Astrocyte (in vitro differentiated cells and primary cell): Measurements from ENCODE around the gene DNAJC24. TPM values are rescaled to one million over a fixed set of nuclear protein-coding genes. Genes with fewer than 3 reads are reported as not detected.

ENCODE experiments used
- DNase-seq: peaks from one replicate; pipeline ENCODE4 v3.0.0-alpha.2; 2010; ENCODE audit warnings: low read depth
- FAIRE-seq: peaks from 2 replicates; lab custom pipeline; 2011; peaks lifted over from hg19 to GRCh38; lab: Jason Lieb, UNC
- H2AFZ ChIP-seq: 2 replicates; pipeline ENCODE4 v1.6.0; 2012; ENCODE audit warnings: low read depth, low read length, inconsistent platforms
- H3K27ac ChIP-seq: 2 replicates; pipeline ENCODE4 v1.5.1; 2011; ENCODE audit warnings: low read depth, low read length, inconsistent platforms
- H3K27me3 ChIP-seq: 2 replicates; pipeline ENCODE4 v1.6.0; 2011; ENCODE audit warnings: low read length, inconsistent platforms; ENCODE audit not compliant: insufficient read depth
- H3K36me3 ChIP-seq: 2 replicates; pipeline ENCODE4 v1.5.1; 2011; ENCODE audit warnings: low read length, inconsistent platforms; ENCODE audit not compliant: insufficient read depth
- H3K4me1 ChIP-seq: 2 replicates; pipeline ENCODE4 v1.5.1; 2011; ENCODE audit warnings: low read length, inconsistent platforms; ENCODE audit not compliant: insufficient read depth
- H3K4me2 ChIP-seq: 2 replicates; pipeline ENCODE4 v1.6.0; 2012; ENCODE audit warnings: low read length, inconsistent platforms
- H3K4me3 ChIP-seq: 2 replicates; pipeline ENCODE4 v1.5.1; 2011; ENCODE audit warnings: low read depth, mild to moderate bottlenecking, low read length, inconsistent platforms; ENCODE audit not compliant: insufficient read depth
- H3K79me2 ChIP-seq: 2 replicates; pipeline ENCODE4 v1.6.0; 2012; ENCODE audit warnings: mild to moderate bottlenecking, low read length, inconsistent platforms; ENCODE audit not compliant: insufficient read depth
- H3K9ac ChIP-seq: 2 replicates; pipeline ENCODE4 v1.6.0; 2012; ENCODE audit warnings: mild to moderate bottlenecking, low read length, inconsistent platforms
- H3K9me3 ChIP-seq: 2 replicates; pipeline ENCODE4 v1.5.1; 2012; ENCODE audit warnings: low read depth, mild to moderate bottlenecking, low read length, inconsistent platforms; ENCODE audit not compliant: insufficient read depth
- H4K20me1 ChIP-seq: 2 replicates; pipeline ENCODE4 v1.6.0; 2012; ENCODE audit warnings: low read length, inconsistent platforms; ENCODE audit not compliant: insufficient read depth
- H3K27ac Mint-ChIP-seq: one replicate; pipeline ENCODE4 v1.8.0; 2021; ENCODE audit warnings: mild to moderate bottlenecking, mixed read lengths; ENCODE audit not compliant: unreplicated experiment
- H3K27me3 Mint-ChIP-seq: one replicate; pipeline ENCODE4 v1.8.0; 2021; ENCODE audit warnings: low read depth, mixed read lengths; ENCODE audit not compliant: unreplicated experiment
- H3K36me3 Mint-ChIP-seq: one replicate; pipeline ENCODE4 v1.8.0; 2021; ENCODE audit warnings: low read depth, mixed read lengths; ENCODE audit not compliant: unreplicated experiment
- H3K4me1 Mint-ChIP-seq: one replicate; pipeline ENCODE4 v1.8.0; 2021; ENCODE audit warnings: low read depth, mixed read lengths; ENCODE audit not compliant: unreplicated experiment
- H3K4me3 Mint-ChIP-seq: one replicate; pipeline ENCODE4 v1.8.0; 2021; ENCODE audit warnings: mild to moderate bottlenecking, moderate library complexity, mixed read lengths; ENCODE audit not compliant: unreplicated experiment
- H3K9me3 Mint-ChIP-seq: one replicate; pipeline ENCODE4 v1.8.0; 2021; ENCODE audit warnings: mild to moderate bottlenecking, mixed read lengths; ENCODE audit not compliant: unreplicated experiment
- CTCF ChIP-seq: IDR thresholded peaks from 2 replicates; pipeline ENCODE4 v1.5.1; 2011; ENCODE audit warnings: low read depth, mild to moderate bottlenecking, inconsistent platforms, low read length, moderate library complexity; ENCODE audit not compliant: insufficient read depth
- EZH2 ChIP-seq: IDR thresholded peaks from 2 replicates; pipeline ENCODE4 v1.6.1; 2012; ENCODE audit warnings: mild to moderate bottlenecking, low read length, inconsistent platforms; ENCODE audit not compliant: insufficient read depth
- total RNA-seq: library from RNA; stranded (reverse); gene quantifications from 2 replicates; pipeline ENCODE4 v1.2.1, GENCODE V29; 2021

Gene DNAJC24
- total RNA-seq, 1 donor from 2014 or later = 23.1 TPM

DNA sequence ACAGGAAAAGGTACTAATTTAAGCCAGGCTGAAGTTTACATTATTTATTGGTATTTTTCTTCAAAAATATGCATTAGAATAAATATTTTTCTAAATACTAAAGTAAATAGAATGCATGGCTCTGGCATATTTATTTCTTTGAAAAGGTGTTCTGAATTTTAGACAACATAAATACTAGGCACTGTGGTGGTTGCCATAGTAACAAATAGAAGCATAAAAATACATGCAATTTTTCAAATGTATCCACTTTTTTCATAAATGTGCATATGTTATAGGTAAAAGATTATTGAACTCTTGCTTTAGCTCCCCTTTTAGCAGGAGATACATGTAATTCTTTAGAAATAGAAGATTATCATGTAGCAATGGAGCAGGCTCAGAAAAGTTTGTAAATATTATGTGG, 18.5 kb upstream of the DNAJC24 start:
- no peaks in the 10 kb centered on the region for H4K20me1 ChIP-seq
- H3K9ac ChIP-seq = no peak overlapping the region
- H3K4me1 ChIP-seq = no peaks in the 10 kb centered on the region
- H3K4me1 Mint-ChIP-seq = peaks cover 2% of the 10 kb centered on the region
- H3K9me3 Mint-ChIP-seq = no peaks in the 10 kb centered on the region
- H3K36me3 Mint-ChIP-seq = no peaks in the 10 kb centered on the region
- DNase-seq = no peak
- H3K36me3 ChIP-seq = no peaks in the 10 kb centered on the region
- no peak for TF ChIP-seq CTCF
- TF ChIP-seq EZH2 = no peak
- no peak for FAIRE-seq
- H3K27ac Mint-ChIP-seq = no peak overlapping the region
- no peaks in the 10 kb centered on the region for H3K27me3 ChIP-seq
- no peak overlapping the region for H3K27ac ChIP-seq
- H3K4me3 ChIP-seq = no peak overlapping the region
- no peaks in the 10 kb centered on the region for H3K79me2 ChIP-seq
- H2AFZ ChIP-seq = no peak overlapping the region
- no peak overlapping the region for H3K4me2 ChIP-seq
- H3K9me3 ChIP-seq = no peaks in the 10 kb centered on the region
- H3K27me3 Mint-ChIP-seq = no peaks in the 10 kb centered on the region
- no peak overlapping the region for H3K4me3 Mint-ChIP-seq

- H3K79me2 ChIP-seq = no peaks in the 10 kb centered on the region
- Mint-ChIP-seq H3K36me3 (no peaks in the 10 kb centered on the region), H3K9me3 (no peaks in the 10 kb centered on the region), H3K4me1 (peaks cover 2% of the 10 kb centered on the region), H3K4me3 (no peak overlapping the region), H3K27ac (no peak overlapping the region), H3K27me3 (no peaks in the 10 kb centered on the region)
- H3K4me2 ChIP-seq = no peak overlapping the region
- H3K9ac ChIP-seq = no peak overlapping the region
- no peak for DNase-seq
- H4K20me1 ChIP-seq = no peaks in the 10 kb centered on the region
- no peaks in the 10 kb centered on the region for H3K27me3 ChIP-seq
- H3K36me3 ChIP-seq = no peaks in the 10 kb centered on the region
- no peak overlapping the region for H2AFZ ChIP-seq
- no peak overlapping the region for H3K4me3 ChIP-seq
- FAIRE-seq = no peak
- H3K27ac ChIP-seq = no peak overlapping the region
- TF ChIP-seq CTCF (no peak), EZH2 (no peak)
- no peaks in the 10 kb centered on the region for H3K4me1 ChIP-seq
- no peaks in the 10 kb centered on the region for H3K9me3 ChIP-seq
Measured at GRCh38 chr11:31355131-31355530, 14.5 kb upstream of the DNAJC24 start.

- Histone ChIP-seq H4K20me1 (no peaks in the 10 kb centered on the region), H2AFZ (no peak overlapping the region), H3K4me3 (no peak overlapping the region), H3K9me3 (no peaks in the 10 kb centered on the region), H3K27me3 (no peaks in the 10 kb centered on the region), H3K4me1 (no peaks in the 10 kb centered on the region), H3K9ac (no peak overlapping the region), H3K4me2 (no peak overlapping the region), H3K79me2 (no peaks in the 10 kb centered on the region), H3K36me3 (no peaks in the 10 kb centered on the region), H3K27ac (no peak overlapping the region)
- FAIRE-seq (no peak), DNase-seq (no peak)
- Mint-ChIP-seq H3K4me1 (peaks cover 2% of the 10 kb centered on the region), H3K4me3 (no peak overlapping the region), H3K36me3 (no peaks in the 10 kb centered on the region), H3K9me3 (no peaks in the 10 kb centered on the region), H3K27ac (no peak overlapping the region), H3K27me3 (no peaks in the 10 kb centered on the region)
- no peak for TF ChIP-seq CTCF
- TF ChIP-seq EZH2 = no peak
Measured at GRCh38 chr11:31355817-31356216, 13.8 kb upstream of the DNAJC24 start.
